SIG-M5 (cell line): Measurements from ENCODE around the gene STX8.
"Not testable (repeated sequence)": the region's sequence is repeated elsewhere in the genome, so short reads cannot be mapped to it uniquely, and the experiment has no call there.

Experiments
- DNase-seq: peaks from one replicate; lab custom pipeline; 2025; lab: John Stamatoyannopoulos, UW

Gene STX8

GRCh38 chr17:9261081-9262012 is 314.3 kb downstream of the STX8 start:
- no peak for DNase-seq

DNA sequence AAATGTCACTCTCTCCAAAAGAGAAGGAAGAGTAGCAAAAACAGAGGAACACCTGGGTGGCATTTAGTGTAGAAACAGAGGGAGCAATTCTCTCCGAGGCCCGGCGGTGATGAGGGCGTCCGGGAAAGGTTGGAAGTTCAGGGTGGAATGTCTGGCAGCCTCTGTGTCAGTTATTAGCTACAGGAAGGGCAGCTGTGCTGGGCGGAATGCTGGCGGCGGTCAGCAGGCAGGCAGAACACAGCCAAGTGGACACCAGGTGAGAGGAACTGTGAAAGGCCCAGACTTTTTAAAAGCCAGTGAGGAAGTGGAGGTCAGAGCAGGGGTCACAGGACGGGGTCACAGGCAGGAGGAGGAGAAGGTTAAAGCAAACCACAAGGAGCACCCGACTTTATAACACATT is 316.2 kb downstream of the STX8 start:
- DNase-seq: no peak

DNA sequence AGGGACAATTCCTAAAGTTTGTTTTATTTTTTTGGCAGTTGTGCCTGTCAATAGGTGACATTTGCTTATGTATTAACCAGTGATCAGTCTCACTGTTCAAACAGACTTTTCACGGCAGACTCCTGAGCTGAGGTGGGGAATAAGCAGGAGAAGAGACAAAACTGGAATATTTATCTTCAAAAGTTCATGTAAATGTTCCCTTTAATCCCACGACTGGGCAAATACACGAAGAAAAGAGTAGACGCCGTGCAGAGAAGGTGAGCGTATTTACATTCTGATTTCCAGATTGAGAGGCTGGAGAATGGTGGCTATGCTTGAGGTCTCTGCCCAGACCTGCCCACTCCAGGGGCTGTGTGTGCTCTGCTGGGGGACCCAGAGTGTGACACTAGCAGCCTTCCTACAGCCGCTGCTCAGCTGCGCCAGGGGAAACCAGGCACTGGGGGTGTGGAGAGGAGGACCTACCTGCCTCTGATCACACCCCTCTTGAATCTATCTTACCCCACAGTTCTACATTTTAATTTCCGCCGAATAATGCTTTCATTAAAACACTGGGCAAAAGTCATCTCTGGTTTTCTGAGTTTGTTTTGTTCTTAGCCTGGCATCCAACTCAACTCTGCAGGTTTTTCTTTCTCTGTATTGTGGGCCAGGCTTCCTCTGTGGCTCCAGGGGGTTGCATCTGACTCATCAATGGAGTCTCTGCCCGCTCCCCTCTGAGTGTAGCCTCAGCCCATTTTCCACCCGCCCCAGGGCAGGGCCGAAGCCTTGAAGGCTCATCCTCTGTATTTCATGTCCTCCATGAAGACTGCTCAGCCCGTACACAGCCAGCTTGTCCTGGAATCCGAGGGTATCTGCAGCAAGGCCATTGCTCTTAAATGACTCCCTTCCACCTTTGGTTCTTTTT is 317.3 kb downstream of the STX8 start:
- DNase-seq: no peak

DNA sequence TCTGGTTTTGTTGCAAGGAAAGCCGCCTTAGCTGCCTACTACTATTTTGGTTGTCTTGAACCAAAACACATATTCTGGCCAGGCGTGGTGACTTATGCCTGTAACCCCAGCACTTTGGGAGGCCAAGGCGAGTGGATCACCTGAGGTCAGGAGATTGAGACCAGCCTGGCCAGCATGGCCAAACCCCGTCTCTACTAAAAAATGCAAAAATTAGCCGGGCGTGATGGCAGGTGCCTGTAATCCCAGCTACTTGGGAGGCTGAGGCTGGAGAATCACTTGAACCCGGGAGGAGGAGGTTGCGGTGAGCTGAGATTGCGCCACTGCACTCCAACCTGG is 318.0 kb downstream of the STX8 start:
- not testable (repeated sequence) for DNase-seq

GRCh38 chr17:9256751-9257629 is 318.6 kb downstream of the STX8 start:
- no peak for DNase-seq

DNA sequence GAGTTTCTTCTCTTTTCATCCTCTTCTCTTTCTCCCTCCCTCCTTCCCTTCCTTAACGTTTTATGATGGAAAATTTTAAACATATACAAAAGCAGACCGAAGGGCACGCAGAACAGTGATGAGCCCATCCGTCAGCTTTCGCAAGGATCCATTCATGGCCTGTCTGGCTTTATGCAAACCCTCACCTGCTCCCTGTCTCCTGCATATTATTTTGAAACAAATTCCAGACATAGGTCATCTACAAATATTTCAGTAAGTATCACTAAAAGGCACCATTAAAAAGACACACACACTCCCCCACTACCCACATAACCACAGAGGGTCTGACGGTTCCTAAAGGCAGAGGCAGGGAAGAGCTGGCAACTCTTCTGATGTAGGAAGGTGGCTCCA is 319.3 kb downstream of the STX8 start:
- DNase-seq: no peak

GRCh38 chr17:9255833-9256232 is 319.8 kb downstream of the STX8 start:
- no peak for DNase-seq

GRCh38 chr17:9254841-9255240 is 320.8 kb downstream of the STX8 start:
- no peak for DNase-seq

GRCh38 chr17:9253308-9253707 is 322.3 kb downstream of the STX8 start:
- DNase-seq: no peak

DNA sequence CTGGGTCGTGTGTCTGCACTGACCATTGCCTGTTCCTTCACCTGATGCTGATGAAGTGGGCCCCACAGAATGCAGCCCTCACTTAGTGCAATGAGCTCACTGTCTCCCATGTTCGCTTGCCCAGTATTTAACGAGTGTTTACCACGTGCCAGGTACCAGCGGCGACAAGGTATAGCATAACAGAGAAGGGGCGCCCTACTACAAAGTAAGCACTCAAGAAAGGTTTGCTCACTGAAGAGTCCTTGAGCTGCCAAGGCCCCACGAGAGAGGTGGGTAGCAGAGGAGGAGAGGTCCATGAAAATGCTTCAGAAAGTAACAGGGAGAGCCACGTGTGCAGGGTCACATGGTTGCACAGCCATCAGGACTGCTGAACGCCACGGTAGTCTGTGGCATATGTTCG is 324.3 kb downstream of the STX8 start:
- DNase-seq: no peak

DNA sequence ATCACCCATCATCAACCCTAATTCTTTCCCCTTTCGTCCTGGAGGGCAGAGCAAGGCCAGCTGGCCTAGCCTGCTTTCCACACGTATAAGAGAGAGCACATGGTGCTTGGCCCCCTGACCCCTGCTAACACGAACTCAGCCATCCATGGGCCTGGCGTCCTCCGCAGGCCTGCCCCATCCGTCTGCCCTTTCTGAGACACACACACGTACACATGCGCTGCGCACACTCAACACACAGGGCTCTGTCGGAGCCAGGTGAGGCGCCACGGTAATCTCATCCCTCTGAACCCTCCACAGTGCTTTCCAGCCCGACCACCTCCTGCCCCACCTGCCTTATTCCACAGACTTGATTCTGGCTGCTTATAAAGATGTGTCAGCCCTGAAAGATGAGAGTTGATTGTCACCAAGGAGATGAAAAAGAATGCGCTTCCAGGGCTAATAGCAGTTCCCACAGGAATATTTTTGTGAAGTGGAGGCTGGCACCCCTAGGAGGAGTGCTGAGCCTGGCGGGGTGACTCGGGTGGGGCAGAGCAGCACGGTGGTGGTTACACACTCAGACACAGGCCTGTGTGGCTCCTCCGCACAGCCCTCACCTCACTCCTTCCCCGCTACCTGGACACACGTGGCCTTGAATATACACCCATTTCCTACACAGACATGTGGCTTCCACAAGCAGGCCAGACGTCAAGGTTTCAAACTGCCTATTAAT is 326.2 kb downstream of the STX8 start:
- DNase-seq: no peak

DNA sequence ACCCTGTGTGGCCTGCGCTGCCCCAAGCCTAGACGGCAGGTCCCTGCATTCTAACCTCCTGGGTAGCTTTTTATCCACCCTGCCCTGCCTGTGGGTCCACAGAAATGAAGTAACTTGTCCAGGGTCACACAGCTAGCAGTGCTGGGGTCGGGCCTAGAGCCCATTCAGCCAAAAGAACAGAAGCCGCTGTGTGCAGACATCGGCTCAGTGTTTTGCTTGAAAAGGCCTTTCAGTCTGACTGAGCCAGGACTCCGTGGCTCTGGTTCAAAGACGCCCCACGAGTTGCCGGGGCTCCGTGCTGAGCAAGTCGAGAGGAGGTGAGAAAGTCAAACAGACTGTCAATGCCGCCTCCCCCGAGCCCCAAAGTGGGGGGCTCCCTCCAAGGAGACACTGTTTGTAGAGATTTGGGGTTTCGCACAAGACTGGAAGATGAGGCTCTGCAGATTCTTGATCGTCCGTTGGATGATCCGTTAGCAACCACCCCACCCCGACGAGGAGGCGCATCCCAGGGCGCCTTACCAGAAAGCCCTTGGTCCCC is 328.1 kb downstream of the STX8 start:
- no peak for DNase-seq

- no peak for DNase-seq
Measured at GRCh38 chr17:9244066-9245052, 331.3 kb downstream of the STX8 start.

DNA sequence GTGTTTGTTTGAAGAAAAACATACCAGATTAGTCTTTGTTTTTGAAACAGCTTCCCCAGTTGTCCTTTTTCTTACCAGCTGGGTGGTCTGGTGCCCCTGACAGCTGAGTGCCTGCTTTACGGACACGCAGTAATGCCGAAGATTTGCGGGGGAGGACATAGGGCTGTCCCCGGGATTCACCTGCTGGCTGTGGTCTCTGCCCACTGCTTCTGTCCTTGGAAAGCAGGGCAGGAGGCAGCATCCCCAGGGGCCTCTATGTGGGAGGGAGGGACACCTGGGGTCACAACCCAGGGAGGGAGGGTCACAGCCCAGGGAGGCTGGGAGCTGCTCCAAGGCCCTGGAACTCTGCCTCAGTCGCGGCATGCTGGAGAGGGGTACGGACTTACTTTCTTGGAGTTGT is 332.6 kb downstream of the STX8 start:
- DNase-seq: no peak

DNA sequence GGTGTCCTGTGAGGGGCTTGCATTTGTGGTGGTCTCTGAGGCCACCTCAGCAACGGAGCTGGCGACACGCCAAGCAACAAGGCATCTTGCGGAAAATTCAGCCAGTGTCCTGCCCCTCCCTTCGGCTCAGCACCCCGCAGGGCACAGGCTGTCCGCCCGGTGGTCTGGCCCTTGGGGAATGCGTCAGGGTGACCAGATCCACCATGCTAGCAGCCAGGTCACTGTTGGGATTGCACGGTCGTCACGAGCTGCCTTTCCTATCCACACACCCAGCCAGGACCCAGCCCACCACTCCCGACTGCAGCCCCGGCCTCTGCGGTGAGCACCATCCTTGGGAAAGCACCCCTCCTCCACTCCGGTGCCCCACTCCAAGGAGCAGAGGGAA is 333.1 kb downstream of the STX8 start:
- no peak for DNase-seq

GRCh38 chr17:9241774-9242496 is 333.7 kb downstream of the STX8 start:
- DNase-seq: no peak

- no peak for DNase-seq
Measured at GRCh38 chr17:9241371-9241712, 334.3 kb downstream of the STX8 start.

GRCh38 chr17:9240659-9241370 is 334.8 kb downstream of the STX8 start:
- DNase-seq: no peak
